SJCRH30 (cell line): Measurements from ENCODE around the gene MGLL. TPM values are rescaled to one million over a fixed set of nuclear protein-coding genes. Genes with fewer than 3 reads are reported as not detected.

ENCODE experiments used
- DNase-seq, 2 experiments: peaks; one replicate each; pipeline ENCODE4 v3.0.0-alpha.2; 2015 to 2020
- H3K27ac ChIP-seq: fragments of 250-450 bp; sonication (Bioruptor Pico); 2 replicates; pipeline ENCODE4 v1.5.1; 2020; ENCODE audit warnings: mild to moderate bottlenecking, moderate library complexity
- H3K27me3 ChIP-seq: fragments of 250-450 bp; sonication (Bioruptor Pico); 2 replicates; pipeline ENCODE4 v1.5.1; 2020; ENCODE audit warnings: mild to moderate bottlenecking, moderate library complexity
- H3K36me3 ChIP-seq: fragments of 250-450 bp; sonication (Bioruptor Pico); 2 replicates; pipeline ENCODE4 v1.5.1; 2020; ENCODE audit warnings: mild to moderate bottlenecking, moderate library complexity
- H3K4me1 ChIP-seq: fragments of 250-450 bp; sonication (Bioruptor Pico); 2 replicates; pipeline ENCODE4 v1.5.1; 2020; ENCODE audit warnings: mild to moderate bottlenecking, moderate library complexity
- H3K4me3 ChIP-seq: fragments of 250-450 bp; sonication (Bioruptor Pico); 2 replicates; pipeline ENCODE4 v1.5.1; 2020; ENCODE audit warnings: mild to moderate bottlenecking, moderate library complexity
- H3K9me3 ChIP-seq: fragments of 250-450 bp; sonication (Bioruptor Pico); replicated peaks from 2 replicates; pipeline ENCODE4 v1.5.1; 2020; ENCODE audit warnings: mild to moderate bottlenecking, moderate library complexity
- total RNA-seq: library from RNA; depleted of rRNA; stranded (reverse); fragments of >200 nt; shearing (Covaris generic); gene quantifications from 2 replicates; pipeline ENCODE4 v1.2.3, GENCODE V29; 2014; rRNA removed

MGLL gene
- total RNA-seq = 32.6 and 41.7 TPM in 2 replicates

DNA sequence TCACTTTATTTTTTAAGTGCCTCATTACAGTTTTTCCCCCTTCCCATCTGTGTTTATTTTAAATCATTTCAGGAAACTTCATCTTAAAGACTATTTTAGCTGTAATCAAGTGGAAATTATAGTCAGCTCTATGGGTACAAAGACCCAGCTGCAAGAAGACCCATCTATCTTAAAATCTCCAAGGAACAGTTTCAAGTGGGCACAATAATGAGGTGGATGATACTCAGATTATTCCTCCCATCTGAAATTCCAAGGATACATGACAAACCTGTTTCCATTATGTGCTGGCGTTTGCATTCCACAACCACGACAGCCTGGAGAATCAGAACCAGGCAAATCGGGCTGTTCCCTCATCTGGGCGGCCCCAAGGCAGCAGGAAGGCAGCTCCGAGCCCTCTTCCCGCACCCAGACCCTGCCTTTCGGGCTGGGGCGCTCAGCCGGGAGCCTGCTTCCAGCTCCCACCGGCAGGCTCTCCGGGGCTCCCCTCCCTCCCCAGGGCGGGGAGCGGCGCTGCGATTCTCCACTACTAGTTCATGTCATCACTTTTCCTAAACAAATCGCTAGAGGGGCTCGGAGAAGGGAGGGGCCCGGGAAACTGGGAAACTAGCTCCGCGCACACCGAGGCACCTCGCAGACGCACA lies at the start of gene MGLL:
Gene MGLL, minus strand, starts transcription at position 475 of the 641 bp plus-strand sequence. Its CDS starts 197 bp downstream, at position 278.
- H3K27me3 ChIP-seq = no peaks in the 10 kb centered on the region
- H3K27ac ChIP-seq = peak within 1 kb of the TSS; percentile 28
- no peaks in the 10 kb centered on the region for H3K9me3 ChIP-seq
- peaks cover 7% of the 10 kb centered on the region for H3K36me3 ChIP-seq
- peak; percentile 65 to 73 for DNase-seq
- H3K4me1 ChIP-seq = peaks cover 19% of the 10 kb centered on the region
- H3K4me3 ChIP-seq = peak within 1 kb of the TSS; percentile 73

DNA sequence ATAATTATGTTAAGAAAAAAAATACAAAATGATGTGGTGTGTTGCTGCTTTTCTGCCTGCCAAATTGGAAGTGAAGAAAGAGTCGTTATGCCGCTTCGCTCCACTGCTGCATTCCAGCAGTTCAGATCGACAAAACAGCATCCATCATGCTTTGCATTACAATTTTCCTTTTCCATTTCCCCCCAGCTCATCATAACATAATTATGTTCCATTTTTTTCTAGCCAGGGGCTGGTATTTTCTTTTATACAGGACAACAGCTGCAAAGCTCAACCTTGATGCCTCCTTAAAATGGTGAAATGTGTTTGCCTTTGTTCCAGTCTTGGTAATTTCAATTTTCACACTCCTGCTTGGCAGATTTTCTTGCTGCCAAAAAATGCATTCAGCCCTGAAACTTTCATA lies 47.8 kb upstream of the MGLL start:
- Histone ChIP-seq H3K9me3 (no peaks in the 10 kb centered on the region), H3K4me3 (peak overlapping the region; percentile 19), H3K4me1 (peaks cover 4% of the 10 kb centered on the region; the same call in 1 of the 2 replicates), H3K36me3 (no peaks in the 10 kb centered on the region), H3K27me3 (no peaks in the 10 kb centered on the region), H3K27ac (peak overlapping the region; percentile 8; the same call in 1 of the 2 replicates)
- peak; percentile 10 to 50 for DNase-seq

DNA sequence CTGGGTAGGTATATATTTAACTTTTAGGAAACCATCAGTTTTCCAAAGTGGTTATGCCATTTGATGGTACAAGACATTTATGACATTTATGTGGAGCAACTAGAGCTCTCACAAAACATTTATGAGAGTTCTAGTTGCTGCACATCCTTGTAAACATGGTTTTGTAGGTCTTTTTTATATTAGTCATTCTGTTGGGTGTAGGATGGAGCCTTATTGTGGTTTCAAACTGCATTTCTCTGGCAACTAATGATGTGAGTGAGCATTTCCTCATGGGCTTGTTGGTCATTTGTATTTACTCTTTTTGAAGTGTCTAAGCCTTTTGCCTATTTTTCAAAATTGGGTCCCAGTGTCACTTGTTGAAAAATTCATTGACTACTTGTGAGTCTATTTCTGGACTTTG lies 45.7 kb upstream of the MGLL start:
- peaks cover 4% of the 10 kb centered on the region; the same call in 1 of the 2 replicates for H3K4me1 ChIP-seq
- no peak for DNase-seq
- no peaks in the 10 kb centered on the region for H3K36me3 ChIP-seq
- no peak overlapping the region for H3K27ac ChIP-seq
- no peaks in the 10 kb centered on the region for H3K9me3 ChIP-seq
- H3K4me3 ChIP-seq = no peak overlapping the region
- no peaks in the 10 kb centered on the region for H3K27me3 ChIP-seq

DNA sequence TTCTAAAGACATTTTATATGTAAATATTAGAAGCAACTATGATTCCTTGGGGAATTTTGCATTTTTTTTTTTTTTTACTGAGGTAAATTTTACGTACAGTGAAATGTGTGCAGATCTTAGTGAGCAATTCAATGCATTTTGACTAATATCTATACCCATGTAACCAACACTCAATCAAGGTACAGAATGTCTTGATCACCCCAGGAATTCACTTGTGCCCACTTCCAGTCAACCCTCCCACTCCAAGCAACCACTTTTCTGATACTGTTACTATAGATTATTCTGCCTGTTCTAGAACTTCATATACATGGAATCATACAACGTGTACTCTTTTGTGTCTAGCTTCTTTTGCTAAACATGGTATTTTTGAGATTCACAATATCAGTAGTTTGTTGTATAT lies 45.1 kb upstream of the MGLL start:
- no peak overlapping the region for H3K27ac ChIP-seq
- peaks cover 4% of the 10 kb centered on the region; the same call in 1 of the 2 replicates for H3K4me1 ChIP-seq
- no peak for DNase-seq
- no peaks in the 10 kb centered on the region for H3K27me3 ChIP-seq
- no peaks in the 10 kb centered on the region for H3K36me3 ChIP-seq
- H3K4me3 ChIP-seq = no peak overlapping the region
- no peaks in the 10 kb centered on the region for H3K9me3 ChIP-seq

DNA sequence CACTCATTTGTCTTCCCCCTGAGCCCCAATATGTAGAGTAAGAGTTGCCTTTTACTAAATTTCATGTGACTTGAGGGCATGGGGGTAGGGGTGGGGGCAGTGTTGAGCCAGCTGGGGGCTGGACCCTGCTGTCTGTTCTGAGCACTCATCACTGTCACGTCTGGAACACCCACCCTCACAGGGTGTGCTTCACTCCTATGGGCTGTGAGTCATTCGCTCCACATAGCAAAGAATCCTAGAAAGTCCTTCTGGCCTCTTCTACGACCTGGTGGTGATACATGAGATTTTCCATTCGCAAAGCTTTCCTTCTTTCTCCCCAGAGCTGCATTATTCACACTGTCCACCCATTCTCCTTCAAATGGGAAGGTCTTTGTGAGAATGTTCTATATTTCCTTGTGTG lies 43.6 kb upstream of the MGLL start:
- Histone ChIP-seq H3K27me3 (no peaks in the 10 kb centered on the region), H3K27ac (no peak overlapping the region), H3K4me1 (peaks cover 4% of the 10 kb centered on the region; the same call in 1 of the 2 replicates), H3K9me3 (no peaks in the 10 kb centered on the region), H3K4me3 (no peak overlapping the region), H3K36me3 (no peaks in the 10 kb centered on the region)
- no peak for DNase-seq

DNA sequence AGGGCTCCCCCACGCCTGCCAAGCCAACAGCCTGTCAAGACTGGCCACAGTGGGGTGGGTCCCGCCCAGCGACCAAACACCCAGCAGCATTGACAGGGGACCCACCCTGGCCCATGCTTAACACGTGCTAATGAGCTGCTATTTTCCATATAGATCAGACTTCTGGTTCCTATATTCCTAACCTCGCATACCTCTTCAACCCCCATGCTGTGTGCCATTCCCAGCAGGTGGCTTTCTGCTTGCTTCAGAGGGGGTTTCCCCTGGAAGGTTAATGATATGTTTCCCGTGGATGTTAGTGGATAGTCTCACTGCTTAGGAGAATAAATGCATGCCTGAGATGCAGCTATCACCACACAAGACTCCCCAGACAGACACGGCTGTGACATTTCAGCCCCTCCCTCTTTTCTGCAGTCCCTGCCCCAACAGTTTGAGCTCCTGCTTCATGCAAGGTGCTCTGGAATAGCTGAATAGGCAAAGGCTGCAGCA lies 37.9 kb upstream of the MGLL start:
- Histone ChIP-seq H3K4me1 (no peaks in the 10 kb centered on the region), H3K9me3 (no peaks in the 10 kb centered on the region), H3K27ac (no peak overlapping the region), H3K4me3 (no peak overlapping the region), H3K27me3 (no peaks in the 10 kb centered on the region), H3K36me3 (no peaks in the 10 kb centered on the region)
- DNase-seq = no peak

DNA sequence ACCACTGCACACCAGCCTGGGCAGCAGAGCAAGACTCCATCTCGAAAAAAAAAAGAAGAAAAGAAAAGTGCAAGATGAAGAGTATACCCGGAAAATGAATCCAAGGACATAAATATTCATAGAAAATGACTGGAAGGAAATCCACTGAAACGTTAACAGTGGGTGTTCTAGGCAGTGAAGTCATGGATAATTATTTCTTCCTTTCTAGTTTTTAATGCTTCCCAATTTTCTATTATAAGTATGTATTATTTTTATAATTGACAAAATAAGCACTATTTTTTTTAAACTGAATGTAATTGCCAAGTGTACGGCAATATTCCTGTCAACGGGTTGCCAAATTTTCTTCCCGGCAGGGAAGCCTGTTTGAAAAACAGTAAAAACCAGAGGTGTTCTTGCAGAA lies 37.4 kb upstream of the MGLL start:
- no peak overlapping the region for H3K4me3 ChIP-seq
- no peak for DNase-seq
- H3K27ac ChIP-seq = no peak overlapping the region
- no peaks in the 10 kb centered on the region for H3K4me1 ChIP-seq
- H3K36me3 ChIP-seq = no peaks in the 10 kb centered on the region
- no peaks in the 10 kb centered on the region for H3K9me3 ChIP-seq
- no peaks in the 10 kb centered on the region for H3K27me3 ChIP-seq

DNA sequence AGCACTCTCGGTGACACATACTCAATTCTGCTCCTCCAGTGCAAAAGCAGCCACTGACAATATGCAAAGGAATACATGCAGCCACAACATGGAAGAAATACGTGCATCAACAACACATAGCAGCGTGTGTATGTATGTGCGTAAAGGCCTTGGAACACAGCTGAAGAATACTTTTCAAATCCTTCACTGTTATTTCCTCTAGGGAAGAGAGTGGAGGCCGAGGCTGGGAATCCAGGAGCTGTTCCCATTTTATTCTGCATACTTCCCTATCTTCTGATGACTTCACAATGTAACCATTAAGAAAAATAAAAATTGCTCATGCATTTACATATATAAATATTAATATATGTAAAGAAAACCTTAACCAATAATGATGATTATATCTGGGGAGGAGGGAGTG lies 36.6 kb upstream of the MGLL start:
- H3K4me3 ChIP-seq = no peak overlapping the region
- H3K9me3 ChIP-seq = no peaks in the 10 kb centered on the region
- DNase-seq = no peak
- H3K4me1 ChIP-seq = no peaks in the 10 kb centered on the region
- no peak overlapping the region for H3K27ac ChIP-seq
- no peaks in the 10 kb centered on the region for H3K27me3 ChIP-seq
- no peaks in the 10 kb centered on the region for H3K36me3 ChIP-seq

DNA sequence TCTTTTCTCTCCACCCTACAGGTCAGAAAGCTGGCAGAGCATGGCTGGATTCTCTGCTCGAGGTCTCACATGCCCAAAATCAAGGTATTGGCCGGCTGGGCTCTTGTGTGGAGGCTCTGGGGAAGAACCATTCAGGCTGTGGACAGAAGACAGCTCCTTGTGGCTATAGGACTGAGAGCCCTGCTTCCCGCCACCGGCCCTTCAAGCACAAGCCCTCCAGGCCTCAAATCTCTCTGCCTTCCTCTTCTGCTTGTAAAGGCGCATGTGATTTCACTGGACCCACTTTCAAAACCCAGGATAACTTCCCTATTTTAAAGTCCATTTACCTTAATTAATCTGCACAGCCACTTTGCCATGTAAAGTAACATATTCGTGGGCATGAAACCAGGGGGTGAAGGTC lies 36.2 kb upstream of the MGLL start:
- H3K27me3 ChIP-seq = no peaks in the 10 kb centered on the region
- no peaks in the 10 kb centered on the region for H3K9me3 ChIP-seq
- DNase-seq = no peak
- no peak overlapping the region for H3K27ac ChIP-seq
- H3K36me3 ChIP-seq = no peaks in the 10 kb centered on the region
- no peaks in the 10 kb centered on the region for H3K4me1 ChIP-seq
- H3K4me3 ChIP-seq = no peak overlapping the region

DNA sequence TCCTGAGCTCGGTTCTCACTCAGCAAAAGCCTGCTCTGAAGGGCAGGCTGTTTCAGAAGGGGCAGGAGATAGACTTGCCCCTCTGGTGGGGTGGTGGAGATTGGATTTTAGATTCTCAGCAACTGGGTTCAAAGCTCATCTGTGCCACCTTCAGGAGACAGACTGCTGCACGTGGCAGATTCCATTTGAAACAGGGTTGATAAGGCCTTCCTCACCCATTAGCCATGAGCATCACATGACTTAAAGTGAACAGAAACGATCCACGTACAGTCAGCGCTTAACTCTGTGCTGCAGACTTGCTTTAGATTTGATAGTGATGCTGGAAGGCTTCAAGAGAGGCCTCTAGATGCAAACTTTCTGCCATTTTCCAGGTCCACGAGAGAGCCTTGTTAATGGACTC lies 35.0 kb upstream of the MGLL start:
- H3K9me3 ChIP-seq = no peaks in the 10 kb centered on the region
- no peak overlapping the region for H3K27ac ChIP-seq
- no peaks in the 10 kb centered on the region for H3K27me3 ChIP-seq
- H3K36me3 ChIP-seq = no peaks in the 10 kb centered on the region
- no peak overlapping the region for H3K4me3 ChIP-seq
- peak in 1 of 2 experiments; percentile 25 for DNase-seq
- no peaks in the 10 kb centered on the region for H3K4me1 ChIP-seq

DNA sequence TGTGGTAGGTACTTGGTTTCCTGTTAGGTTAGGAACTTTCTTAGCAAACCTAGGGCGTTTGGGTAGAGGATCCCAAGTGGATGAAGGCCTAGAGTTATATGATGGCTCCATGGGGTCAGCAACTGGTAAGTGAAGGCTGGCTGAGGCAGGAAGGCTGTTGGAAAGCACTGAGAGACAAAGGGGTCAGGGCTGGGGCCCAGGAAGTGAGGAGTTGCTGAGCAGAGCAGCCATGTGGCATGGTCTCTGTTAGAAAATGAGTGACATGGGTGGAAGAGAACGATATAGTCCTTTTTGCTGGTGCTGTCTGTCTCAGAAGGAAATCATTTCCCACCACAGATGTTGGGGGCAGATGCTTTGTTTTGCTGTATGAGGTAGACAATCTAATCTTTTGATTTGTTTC lies 34.5 kb upstream of the MGLL start:
- Histone ChIP-seq H3K27me3 (no peaks in the 10 kb centered on the region), H3K36me3 (no peaks in the 10 kb centered on the region), H3K4me3 (no peak overlapping the region), H3K27ac (no peak overlapping the region), H3K4me1 (no peaks in the 10 kb centered on the region), H3K9me3 (no peaks in the 10 kb centered on the region)
- no peak for DNase-seq

DNA sequence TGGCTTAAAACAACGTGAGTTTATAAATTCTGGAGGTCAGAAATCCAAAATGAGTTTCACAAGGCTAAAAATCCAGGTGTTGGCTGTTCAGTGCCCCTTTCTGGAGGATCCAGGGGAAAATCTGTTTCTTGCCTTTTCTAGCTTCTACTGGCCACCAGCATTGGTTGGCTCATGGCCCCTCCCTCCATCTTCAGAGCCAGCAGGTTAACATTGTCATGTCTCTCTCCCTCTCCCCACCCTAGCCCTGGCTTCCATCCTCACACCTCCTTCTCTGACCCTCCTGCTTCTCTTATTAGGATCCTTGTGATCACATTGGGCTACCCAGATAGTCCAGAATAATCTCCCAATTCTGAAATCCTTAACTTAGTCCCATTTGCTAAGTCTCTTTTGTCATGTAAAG lies 32.9 kb upstream of the MGLL start:
- H3K4me1 ChIP-seq = no peaks in the 10 kb centered on the region
- DNase-seq = no peak
- no peaks in the 10 kb centered on the region for H3K36me3 ChIP-seq
- H3K9me3 ChIP-seq = no peaks in the 10 kb centered on the region
- H3K27ac ChIP-seq = no peak overlapping the region
- H3K27me3 ChIP-seq = no peaks in the 10 kb centered on the region
- no peak overlapping the region for H3K4me3 ChIP-seq

DNA sequence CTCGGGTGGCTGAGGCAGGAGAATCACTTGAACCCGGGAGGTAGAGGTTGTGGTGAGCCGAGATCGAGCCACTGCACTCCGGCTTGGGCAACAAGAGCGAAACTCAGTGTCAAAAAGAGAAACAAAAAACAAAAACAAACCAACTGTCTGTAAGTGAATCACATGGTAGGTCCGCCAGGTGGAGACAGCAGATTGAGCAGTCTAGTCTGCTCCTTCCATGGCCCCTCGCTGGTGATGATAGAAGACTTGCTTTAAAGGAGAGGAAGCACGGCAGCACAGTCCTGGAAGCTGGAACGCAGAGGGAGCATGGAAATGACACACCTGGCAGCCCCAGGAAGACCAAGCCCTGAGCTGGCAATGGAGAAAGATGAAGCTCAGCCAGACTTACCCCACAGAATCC lies 31.4 kb upstream of the MGLL start:
- Histone ChIP-seq H3K4me3 (no peak overlapping the region), H3K4me1 (no peaks in the 10 kb centered on the region), H3K36me3 (no peaks in the 10 kb centered on the region), H3K9me3 (no peaks in the 10 kb centered on the region), H3K27me3 (no peaks in the 10 kb centered on the region), H3K27ac (no peak overlapping the region)
- no peak for DNase-seq

DNA sequence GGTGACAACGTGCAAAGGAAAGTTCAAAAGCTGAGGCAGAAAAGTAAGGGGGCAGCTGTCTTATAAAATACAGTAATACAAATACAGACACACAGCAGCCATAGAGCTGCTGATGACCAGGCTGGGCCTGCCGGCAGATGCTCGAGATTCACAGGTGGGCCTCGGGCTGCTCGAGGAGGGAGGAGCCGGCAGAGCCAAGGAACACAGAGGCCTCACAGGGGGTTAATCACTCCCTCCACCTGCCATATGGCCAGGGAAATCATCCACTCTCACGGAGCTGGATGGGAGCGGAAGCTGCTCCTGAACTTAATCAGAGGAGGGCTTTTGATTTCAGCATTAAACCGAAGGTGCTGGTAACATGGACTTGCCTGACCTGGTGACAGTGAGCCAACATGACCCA lies 29.6 kb upstream of the MGLL start:
- H3K4me3 ChIP-seq = no peak overlapping the region
- no peaks in the 10 kb centered on the region for H3K27me3 ChIP-seq
- no peak overlapping the region for H3K27ac ChIP-seq
- H3K36me3 ChIP-seq = no peaks in the 10 kb centered on the region
- peak; percentile 8 to 20 for DNase-seq
- H3K4me1 ChIP-seq = no peaks in the 10 kb centered on the region
- H3K9me3 ChIP-seq = no peaks in the 10 kb centered on the region

DNA sequence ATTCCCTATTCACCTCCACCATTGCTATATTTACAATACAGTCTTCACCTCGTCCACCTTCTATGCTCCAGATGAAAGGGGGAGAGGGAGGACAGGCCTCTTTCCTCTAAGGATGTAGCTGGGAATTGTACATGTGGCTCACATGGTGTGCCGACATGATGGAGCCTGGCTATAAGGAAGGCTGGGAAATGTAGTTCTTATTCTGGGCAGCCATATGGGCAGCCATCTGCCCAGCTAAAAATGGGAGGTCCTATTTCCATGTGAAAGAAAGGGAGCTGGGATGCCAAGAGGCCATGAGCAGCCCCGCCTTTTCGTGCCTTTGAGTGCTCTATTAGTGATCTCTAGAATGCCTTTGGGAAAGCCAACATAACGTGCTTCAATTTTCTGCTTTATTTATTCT lies 27.1 kb upstream of the MGLL start:
- no peak overlapping the region for H3K4me3 ChIP-seq
- H3K9me3 ChIP-seq = no peaks in the 10 kb centered on the region
- no peak overlapping the region for H3K27ac ChIP-seq
- no peaks in the 10 kb centered on the region for H3K36me3 ChIP-seq
- H3K4me1 ChIP-seq = no peaks in the 10 kb centered on the region
- no peaks in the 10 kb centered on the region for H3K27me3 ChIP-seq
- DNase-seq = no peak
